HepG2 (cell line): Measurements from ENCODE around the gene HEXIM1. TPM values are rescaled to one million over a fixed set of nuclear protein-coding genes. Genes with fewer than 3 reads are reported as not detected.

Source experiments
- ARHGAP35 ChIP-seq: sonication (generic); formaldehyde crosslinking; IDR thresholded peaks from 2 replicates; pipeline ENCODE4 v1.9.0; 2022; ENCODE audit warnings: mild to moderate bottlenecking, inconsistent platforms, moderate library complexity, missing genetic modification reagents, borderline replicate concordance
- CBX1 ChIP-seq: IDR thresholded peaks from one replicate; pipeline ENCODE4 v1.6.1; 2016; ENCODE audit warnings: antibody characterized with exemption, low read depth
- CREB3 ChIP-seq: sonication (generic); formaldehyde crosslinking; IDR thresholded peaks from 2 replicates; pipeline ENCODE4 v1.5.0; 2020; ENCODE audit warnings: missing genetic modification reagents
- DNMT1 ChIP-seq: sonication (generic); formaldehyde crosslinking; IDR thresholded peaks from 2 replicates; pipeline ENCODE4 v1.5.1; 2020; ENCODE audit warnings: mild to moderate bottlenecking, missing genetic modification reagents
- GATAD2A ChIP-seq: IDR thresholded peaks from 2 replicates; pipeline ENCODE4 v1.6.1; 2016
- HDAC1 ChIP-seq: sonication (generic); formaldehyde crosslinking; IDR thresholded peaks from 2 replicates; pipeline ENCODE4 v1.5.1; 2020; ENCODE audit warnings: mild to moderate bottlenecking, missing genetic modification reagents
- HINFP ChIP-seq: sonication (generic); formaldehyde crosslinking; IDR thresholded peaks from 2 replicates; pipeline ENCODE4 v1.4.0; 2020; ENCODE audit warnings: low read depth, mild to moderate bottlenecking, missing genetic modification reagents
- IKZF1 ChIP-seq: fragments of 450-650 bp; IDR thresholded peaks from 2 replicates; pipeline ENCODE4 v1.7.1; 2016
- KDM5A ChIP-seq: fragments of 200-600 bp; sonication (generic); IDR thresholded peaks from 2 replicates; pipeline ENCODE4 v1.7.0; 2018; ENCODE audit warnings: antibody characterized with exemption, mild to moderate bottlenecking, low read length, borderline replicate concordance
- RERE ChIP-seq: IDR thresholded peaks from 2 replicates; pipeline ENCODE4 v1.6.1; 2016; ENCODE audit warnings: low read depth, missing genetic modification reagents, missing compliant biosample characterization
- STAT6 ChIP-seq: sonication (generic); formaldehyde crosslinking; IDR thresholded peaks from 2 replicates; pipeline ENCODE4 v1.4.0; 2020; ENCODE audit warnings: missing genetic modification reagents, mild to moderate bottlenecking, borderline replicate concordance
- THRA ChIP-seq: sonication (generic); formaldehyde crosslinking; IDR thresholded peaks from 2 replicates; pipeline ENCODE4 v1.4.0; 2020; ENCODE audit warnings: missing genetic modification reagents, borderline replicate concordance
- TOE1 ChIP-seq: sonication (generic); formaldehyde crosslinking; IDR thresholded peaks from 2 replicates; pipeline ENCODE4 v1.4.0; 2020; ENCODE audit warnings: mild to moderate bottlenecking, missing genetic modification reagents
- ZBTB26 ChIP-seq: IDR thresholded peaks from 2 replicates; pipeline ENCODE4 v1.6.1; 2016; ENCODE audit warnings: missing compliant biosample characterization, missing genetic modification reagents, borderline replicate concordance
- ZEB1 ChIP-seq: IDR thresholded peaks from 2 replicates; pipeline ENCODE4 v1.6.1; 2012; ENCODE audit warnings: mild to moderate bottlenecking, low read depth, inconsistent platforms; ENCODE audit not compliant: insufficient replicate concordance
- ZNF382 ChIP-seq: sonication (generic); formaldehyde crosslinking; IDR thresholded peaks from 2 replicates; pipeline ENCODE4 v1.5.0; 2020; ENCODE audit warnings: missing genetic modification reagents, mild to moderate bottlenecking, borderline replicate concordance
- ZNF879 ChIP-seq: sonication (generic); formaldehyde crosslinking; IDR thresholded peaks from 2 replicates; pipeline ENCODE4 v1.8.1; 2023; ENCODE audit warnings: missing genetic modification reagents
- polyA plus RNA-seq, 8 experiments: library from polyadenylated mRNA; depleted of rRNA in 3 of 8; stranded (reverse) in 7 of 8; unstranded in 1 of 8; fragments of >200 nt; fragmentation: Illumina TruSeq in 4 of 8; extraction: Trizol in 4 of 8; gene quantifications; 2 replicates each; pipeline versions ENCODE4 v1.2.1 to v1.2.3, GENCODE V29; 2011 to 2016; ENCODE audit warnings: low read depth in 4 of 8, missing spikeins in 1 of 8, mixed read lengths in 1 of 8; ENCODE audit not compliant: insufficient read depth in 1 of 8
- total RNA-seq, 5 experiments: library from RNA; depleted of rRNA; stranded (reverse); fragments of >200 nt; fragmentation: Illumina TruSeq; extraction: Trizol; gene quantifications; 2 replicates each; pipeline ENCODE4 v1.2.3, GENCODE V29; 2016; ENCODE audit warnings: low read depth in 1 of 5

Gene HEXIM1
- total and polyA plus RNA-seq, 2 of the 13 experiments (the other 11 are each of a cell fraction or from before 2014, with no cell fraction given) = 10.5 to 16.6 TPM

- TF ChIP-seq KDM5A (no peak), HINFP (CRISPR knock-in tag) (no peak), CBX1 (no peak), ZEB1 (no peak), ZNF382 (CRISPR knock-in tag) (no peak), TOE1 (CRISPR knock-in tag) (0 out of 2 replicates have a peak, but pooled peaks have one; percentile 26), HDAC1 (CRISPR knock-in tag) (peak; percentile 36; the same call in 1 of the 2 replicates), RERE (CRISPR knock-in tag) (no peak), THRA (CRISPR knock-in tag) (peak; percentile 90; the same call in 1 of the 2 replicates), IKZF1 (no peak), ARHGAP35 (no peak), ZBTB26 (CRISPR knock-in tag) (no peak), ZNF879 (CRISPR knock-in tag) (no peak), DNMT1 (CRISPR knock-in tag) (no peak), CREB3 (no peak), STAT6 (CRISPR knock-in tag) (no peak; the same call in 1 of the 2 replicates), GATAD2A (CRISPR knock-in tag) (peak; percentile 83)
Measured at GRCh38 chr17:45200701-45201100, 52.4 kb downstream of the HEXIM1 start (continued).
